Ovary (tissue), 3 donors: ENCODE measurements around the gene ENTPD1.

Experiments
- CTCF ChIP-seq, 3 donors: fragments of 450-650 bp in 2 of 3; fragments of 200-600 bp in 1 of 3; IDR thresholded peaks; one replicate each; pipeline versions ENCODE4 v1.5.1 to v1.8.0; 2016 to 2022; ENCODE audit warnings: antibody characterized with exemption in 3 of 3, mild to moderate bottlenecking in 1 of 3
- EP300 ChIP-seq: sonication (generic); formaldehyde crosslinking; IDR thresholded peaks from one replicate; pipeline ENCODE4 v1.6.1; 2017; ENCODE audit warnings: antibody characterized with exemption
- POLR2A ChIP-seq: fragments of 450-650 bp; IDR thresholded peaks from one replicate; pipeline ENCODE4 v1.6.1; 2017; ENCODE audit warnings: antibody characterized with exemption, mild to moderate bottlenecking, moderate library complexity
- donor health status: DM: no; HTN: no; CAD: no.

- TF ChIP-seq CTCF (IDR thresholded peaks at IDR 0.05) (no peak), POLR2A (no peak), EP300 (no peak)
These were observed 16.9 kb upstream of the ENTPD1 start for GRCh38 chr10:95739056-95739455.
